HG03460 (cell line): ENCODE results near the gene ACTRT2.

Experiments used
- ATAC-seq: cut with Tn5 transposase; IDR thresholded peaks from one replicate; pipeline ENCODE4 v1.9.1; 2021; ENCODE audit not compliant: unreplicated experiment

ACTRT2 gene

DNA sequence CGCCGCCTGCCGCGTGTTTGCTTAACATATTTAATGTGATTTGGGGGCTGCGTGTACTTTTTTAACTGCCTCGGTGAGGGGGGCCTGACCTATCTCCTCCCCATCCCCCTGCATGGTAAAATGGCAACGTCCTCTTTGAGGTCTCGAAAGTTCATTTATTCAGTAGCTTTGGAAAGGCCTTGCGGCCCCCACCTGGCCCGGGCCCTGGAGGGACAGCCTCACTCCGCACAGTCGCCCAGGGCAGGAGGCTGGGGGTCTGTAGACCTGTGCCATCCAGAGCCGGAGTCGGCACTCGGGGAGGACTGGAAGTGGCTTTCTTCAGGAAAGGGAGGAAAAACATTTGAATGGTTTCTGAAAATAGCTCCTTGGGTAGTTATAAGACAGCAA is 38.0 kb upstream of the ACTRT2 start:
- ATAC-seq: no peak

GRCh38 chr1:2983706-2984398 is 37.4 kb upstream of the ACTRT2 start:
- no peak for ATAC-seq

- ATAC-seq: no peak
These were observed 36.7 kb upstream of the ACTRT2 start for GRCh38 chr1:2984399-2985061.

DNA sequence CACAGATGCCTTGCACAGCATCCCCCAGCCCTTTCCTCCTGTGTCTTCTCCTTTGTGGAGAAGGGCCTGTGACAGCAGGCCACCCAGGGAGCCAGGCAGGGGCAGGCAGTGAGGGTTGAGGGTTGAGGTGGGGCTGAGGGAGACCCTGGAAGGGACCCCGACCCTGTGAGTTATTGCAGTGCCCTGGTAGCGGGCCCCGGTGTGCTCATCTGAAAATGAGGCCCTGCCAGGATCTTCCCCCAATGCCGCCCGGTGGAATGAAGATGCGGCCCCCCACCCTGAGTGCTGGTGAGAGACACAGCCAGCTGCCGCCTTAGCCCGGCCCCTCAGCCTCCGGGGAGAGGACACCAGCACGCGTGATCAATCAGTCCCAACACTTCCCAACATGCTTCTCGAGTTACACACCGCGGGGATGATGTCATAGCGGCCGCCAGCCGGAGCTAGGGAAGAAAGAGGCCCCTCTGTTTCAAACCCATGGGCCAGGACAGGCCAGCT is 36.2 kb upstream of the ACTRT2 start:
- no peak for ATAC-seq

DNA sequence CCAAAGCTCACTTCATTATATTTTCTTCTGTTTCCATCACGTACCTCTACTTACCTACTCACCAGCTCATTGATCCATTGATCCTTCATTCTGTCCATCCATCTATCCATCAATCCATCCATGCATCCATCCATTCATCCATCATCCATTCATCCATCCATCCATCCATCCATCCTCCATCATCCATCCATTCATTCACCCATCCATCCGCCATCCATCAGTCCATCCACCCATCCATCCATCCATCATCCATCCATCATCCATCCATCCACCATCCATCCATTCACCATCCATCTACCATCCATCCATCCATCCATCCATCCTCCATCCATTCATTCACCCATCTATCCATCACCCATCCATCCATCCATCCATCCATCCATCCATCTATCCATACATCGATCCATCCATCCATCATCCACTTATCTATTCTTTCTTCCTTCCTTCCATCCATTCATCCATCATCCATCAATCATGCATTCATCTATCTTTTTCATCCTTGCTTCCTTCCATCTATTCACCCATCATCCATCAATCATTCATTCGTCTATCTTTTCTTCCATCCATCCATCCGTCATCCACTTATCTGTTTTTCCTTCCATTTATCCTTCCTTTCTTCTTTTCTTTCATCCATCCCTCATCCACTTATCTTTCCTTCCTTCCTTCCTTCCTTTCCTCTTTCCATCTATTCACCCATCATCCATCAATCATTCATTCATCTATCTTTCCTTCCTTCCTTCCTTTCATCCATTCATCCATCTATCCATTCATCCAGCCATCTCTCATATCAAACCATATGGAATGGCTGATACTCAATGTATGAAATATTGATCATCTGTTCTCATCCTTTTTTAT is 35.3 kb upstream of the ACTRT2 start:
- ATAC-seq: no peak

- ATAC-seq: no peak
These were observed 34.5 kb upstream of the ACTRT2 start for GRCh38 chr1:2986549-2987305.

DNA sequence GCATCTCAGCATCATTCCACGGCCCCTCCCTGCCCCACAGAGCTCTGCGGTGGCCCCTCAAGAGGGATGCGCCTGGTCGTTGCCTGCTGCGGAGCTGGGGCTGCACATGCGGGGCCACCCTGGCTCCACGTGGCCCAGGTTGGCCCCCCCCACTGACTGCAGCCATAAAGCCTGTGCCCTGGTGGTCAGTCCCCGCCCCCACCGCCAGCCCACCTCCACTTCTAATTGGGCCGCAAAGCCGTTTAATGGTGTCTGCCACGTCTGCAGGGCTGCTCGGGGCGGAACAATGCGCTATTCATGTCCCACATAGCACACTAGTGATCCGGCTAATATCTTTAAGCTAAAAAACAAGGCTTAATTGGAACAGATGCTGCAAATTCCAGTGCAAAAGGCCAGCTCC is 33.5 kb upstream of the ACTRT2 start:
- ATAC-seq: no peak

DNA sequence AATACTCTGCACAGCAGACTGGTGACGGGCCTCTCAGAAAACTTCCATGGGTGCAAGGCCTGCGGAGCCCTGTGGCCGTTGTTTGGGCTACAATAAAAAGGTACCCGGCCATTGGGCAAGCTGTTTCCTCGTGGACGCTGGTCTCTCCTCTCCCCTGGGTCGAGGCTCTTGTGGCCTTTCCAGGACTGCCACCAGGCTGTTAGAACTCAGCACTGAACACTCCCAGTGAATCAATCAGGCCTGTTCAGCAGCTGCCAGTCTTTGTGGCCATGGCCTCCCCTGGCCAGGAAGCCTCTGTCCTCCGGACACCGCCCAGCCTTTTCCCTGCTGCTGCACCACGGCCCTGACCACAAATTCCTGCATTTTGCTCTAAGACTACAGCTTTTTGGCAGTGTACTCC is 33.0 kb upstream of the ACTRT2 start:
- ATAC-seq: no peak

DNA sequence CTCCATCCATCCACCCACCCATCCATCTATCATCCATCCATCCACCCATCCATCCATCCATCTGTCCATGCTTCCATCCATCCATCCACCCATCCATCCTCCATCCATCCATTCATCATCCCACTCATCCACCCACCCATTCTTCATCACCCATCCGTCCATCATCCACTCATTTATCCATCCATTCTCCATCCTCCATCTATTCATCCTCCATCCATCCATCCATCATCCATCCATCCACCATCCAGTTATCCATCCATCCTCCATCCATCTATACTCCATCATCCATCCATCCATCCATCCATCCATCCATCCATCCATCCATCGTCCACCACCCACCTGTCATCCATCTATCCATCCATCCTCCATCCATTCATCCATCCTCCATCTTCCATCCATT is 32.1 kb upstream of the ACTRT2 start:
- no peak for ATAC-seq

DNA sequence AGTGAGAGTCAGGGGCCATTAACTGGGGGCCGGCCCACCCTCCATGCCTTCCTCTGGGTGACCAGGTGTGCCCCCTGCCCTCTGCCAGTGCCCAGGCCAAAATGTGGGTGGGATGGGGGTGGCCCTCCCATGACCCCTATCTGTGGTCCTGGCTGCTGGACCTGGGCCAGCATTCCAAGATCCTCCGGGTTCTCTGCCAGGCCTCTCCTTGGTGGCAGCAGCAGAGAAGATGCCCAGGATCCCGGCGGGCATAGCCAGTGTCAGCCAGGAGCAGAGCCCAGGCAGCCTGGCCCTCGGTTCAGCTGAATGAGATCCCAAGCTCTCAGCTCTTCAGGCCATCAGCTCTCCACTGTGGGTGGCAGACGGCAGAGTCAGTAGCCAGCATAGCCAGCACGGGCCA is 31.3 kb upstream of the ACTRT2 start:
- ATAC-seq: no peak

- no peak for ATAC-seq
These were observed 30.7 kb upstream of the ACTRT2 start for GRCh38 chr1:2990376-2991115.

GRCh38 chr1:2991753-2992495 is 29.3 kb upstream of the ACTRT2 start:
- ATAC-seq: no peak

- ATAC-seq: no peak
These were observed 22.7 kb upstream of the ACTRT2 start for GRCh38 chr1:2998503-2999100.

DNA sequence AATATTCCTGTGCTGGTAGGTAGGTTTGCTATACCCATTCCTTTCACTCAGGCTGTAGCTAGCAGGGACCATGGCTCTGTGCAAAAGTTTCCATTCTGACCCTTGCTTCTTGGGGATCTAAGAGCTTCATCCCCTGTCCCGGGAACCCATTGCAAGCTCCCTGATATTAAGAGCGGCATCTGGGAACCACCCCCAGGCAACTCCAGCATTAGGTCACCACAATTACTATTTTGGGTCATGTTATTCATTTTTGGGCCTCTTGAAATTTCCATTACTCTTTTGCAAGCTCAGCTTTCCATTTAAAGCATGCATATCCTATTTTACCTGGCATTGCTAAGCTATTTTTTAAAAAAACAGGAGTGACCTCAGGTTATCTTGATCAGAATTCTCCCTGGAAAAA is 22.1 kb upstream of the ACTRT2 start:
- no peak for ATAC-seq

DNA sequence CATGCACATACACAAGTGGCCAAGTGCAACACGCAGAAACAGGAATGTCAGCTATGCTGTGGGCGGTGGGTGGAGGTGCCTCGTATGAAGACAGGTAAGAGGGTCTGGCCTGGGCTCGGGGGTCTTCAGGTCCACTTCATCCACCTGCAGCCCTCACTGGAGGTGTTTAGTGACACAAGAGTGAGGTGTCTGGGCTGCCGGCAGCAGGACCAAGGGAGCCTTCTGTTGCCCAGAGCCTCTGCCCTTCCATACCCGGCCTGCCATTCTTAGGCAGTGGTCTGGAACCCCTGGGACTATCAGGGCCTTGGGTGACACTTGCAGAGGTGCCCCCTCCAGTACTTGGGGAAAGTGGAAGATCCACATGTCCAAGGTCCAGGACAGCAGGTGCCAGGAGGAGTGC is 21.7 kb upstream of the ACTRT2 start:
- ATAC-seq: no peak

DNA sequence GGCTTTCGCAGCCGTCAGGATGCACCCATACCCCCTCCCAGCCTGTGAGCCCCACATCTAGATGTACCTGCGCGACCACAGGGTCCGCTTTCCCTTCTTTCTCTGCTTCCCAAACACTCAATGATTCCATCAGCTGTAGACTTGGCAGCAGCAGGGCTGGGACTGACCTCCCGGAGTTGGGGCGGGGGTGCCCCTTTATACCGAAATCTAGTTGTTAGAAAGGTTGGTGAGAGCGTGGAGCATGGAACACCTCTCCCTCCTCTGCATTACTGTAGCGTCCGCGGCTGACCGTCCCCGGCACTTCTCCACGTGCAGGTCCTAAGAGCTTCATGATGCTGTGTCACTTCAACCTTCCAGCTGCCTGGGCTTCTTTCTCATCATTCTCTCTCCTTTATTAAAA is 21.1 kb upstream of the ACTRT2 start:
- ATAC-seq: no peak

- ATAC-seq: no peak
These were observed 20.4 kb upstream of the ACTRT2 start for GRCh38 chr1:3000671-3001470.
